Measurements from ENCODE around the gene PLCZ1. TPM values are rescaled to one million over a fixed set of nuclear protein-coding genes. Genes with fewer than 3 reads are reported as not detected.
A peak's percentile ranks its signal among the peaks of the same experiment; 100 is the strongest.

The PLCZ1 gene
- total and polyA plus RNA-seq, 2 donors (not counting 1 experiment from before 2014, with no cell fraction given): not detected

DNA sequence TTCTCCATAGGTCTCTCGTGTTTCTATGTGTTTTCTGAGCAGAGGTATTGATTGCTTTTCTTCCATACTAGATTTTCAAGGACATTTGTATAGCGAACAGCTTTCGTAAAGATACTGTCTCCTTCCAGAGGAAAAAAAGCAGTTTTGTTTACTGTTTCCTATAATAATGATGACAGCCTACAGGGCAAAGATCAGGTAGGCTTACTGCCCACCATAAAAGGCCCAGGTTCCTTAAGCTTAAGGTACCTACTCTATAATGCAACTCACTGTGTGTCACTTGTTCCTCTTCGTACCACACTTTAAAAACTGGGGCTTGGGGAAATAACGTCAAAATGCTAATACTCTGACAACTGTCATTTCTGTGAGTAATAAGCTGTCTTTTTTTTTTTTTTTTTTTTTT is 6.7 kb downstream of the PLCZ1 start:
- Histone ChIP-seq H3K9me3 (ENCODE audit: control insufficient read depth, insufficient read depth, low read depth, low read length) (no peaks in the 10 kb centered on the region), H3K4me1 (ENCODE audit: control insufficient read depth, extremely low read depth, insufficient read depth, low read length) (no peaks in the 10 kb centered on the region), H2AFZ (ENCODE audit: low read length) (no peak overlapping the region), H3K4me3 (replicated peaks in 1 of 4; ENCODE audit: control extremely low read depth in 1 of 4, insufficient read depth in 1 of 4, low read depth in 3 of 4, low read length in 4 of 4) (no peak overlapping the region), H3K9ac (ENCODE audit: insufficient read depth, low read length) (no peak overlapping the region), H3K36me3 (ENCODE audit: control insufficient read depth, insufficient read depth, low read length) (no peaks in the 10 kb centered on the region), H3K79me2 (ENCODE audit: control insufficient read depth, insufficient read depth, low read length) (no peaks in the 10 kb centered on the region), H4K20me1 (ENCODE audit: control insufficient read depth, extremely low read depth, insufficient read depth, low read length) (no peaks in the 10 kb centered on the region), H3K27ac (ENCODE audit: insufficient read depth, low read length) (no peak overlapping the region), H3K27me3 (ENCODE audit: control insufficient read depth, insufficient read depth, low read length) (no peaks in the 10 kb centered on the region), H3K4me2 (ENCODE audit: extremely low read depth, insufficient read depth, low read length) (no peak overlapping the region)
- no peak for DNase-seq (ENCODE audit: low read depth in 2 of 2)
- TF ChIP-seq, protein P1, sequence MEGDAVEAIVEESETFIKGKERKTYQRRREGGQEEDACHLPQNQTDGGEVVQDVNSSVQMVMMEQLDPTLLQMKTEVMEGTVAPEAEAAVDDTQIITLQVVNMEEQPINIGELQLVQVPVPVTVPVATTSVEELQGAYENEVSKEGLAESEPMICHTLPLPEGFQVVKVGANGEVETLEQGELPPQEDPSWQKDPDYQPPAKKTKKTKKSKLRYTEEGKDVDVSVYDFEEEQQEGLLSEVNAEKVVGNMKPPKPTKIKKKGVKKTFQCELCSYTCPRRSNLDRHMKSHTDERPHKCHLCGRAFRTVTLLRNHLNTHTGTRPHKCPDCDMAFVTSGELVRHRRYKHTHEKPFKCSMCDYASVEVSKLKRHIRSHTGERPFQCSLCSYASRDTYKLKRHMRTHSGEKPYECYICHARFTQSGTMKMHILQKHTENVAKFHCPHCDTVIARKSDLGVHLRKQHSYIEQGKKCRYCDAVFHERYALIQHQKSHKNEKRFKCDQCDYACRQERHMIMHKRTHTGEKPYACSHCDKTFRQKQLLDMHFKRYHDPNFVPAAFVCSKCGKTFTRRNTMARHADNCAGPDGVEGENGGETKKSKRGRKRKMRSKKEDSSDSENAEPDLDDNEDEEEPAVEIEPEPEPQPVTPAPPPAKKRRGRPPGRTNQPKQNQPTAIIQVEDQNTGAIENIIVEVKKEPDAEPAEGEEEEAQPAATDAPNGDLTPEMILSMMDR (conservative IDR thresholded peaks at IDR 0.05 in 1 of 2, IDR thresholded peaks at IDR 0.05 in 1 of 2; ENCODE audit: low read depth in 1 of 2, low read length in 2 of 2): no peak
- no peak for TF ChIP-seq EZH2 (IDR thresholded peaks at IDR 0.05; ENCODE audit: low read length, missing control alignments)

DNA sequence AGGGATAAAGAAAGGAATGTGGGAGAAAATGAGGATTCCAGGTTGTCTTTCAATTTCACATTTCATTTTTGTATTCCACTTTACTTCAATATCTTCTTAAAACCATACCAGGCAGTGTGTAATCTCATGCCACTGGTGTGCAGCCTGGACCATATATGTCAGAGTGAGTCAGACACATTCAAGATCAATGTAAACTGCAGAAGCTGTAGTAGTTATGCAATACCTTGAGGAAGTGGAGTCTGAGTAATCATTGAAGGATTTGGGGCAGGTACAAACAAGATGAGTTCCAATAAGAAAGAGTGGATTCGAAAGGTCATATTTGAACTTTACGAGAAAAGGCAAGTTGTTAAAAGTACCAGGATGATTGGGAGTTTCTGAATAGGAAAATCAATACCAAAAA is 14.1 kb downstream of the PLCZ1 start:
- DNase-seq (ENCODE audit: low read depth in 2 of 2): peak; percentile 74 to 85
- no peak overlapping the region for H3K4me2 ChIP-seq (ENCODE audit: extremely low read depth, insufficient read depth, low read length)
- TF ChIP-seq, protein P1 (conservative IDR thresholded peaks at IDR 0.05 in 1 of 2, IDR thresholded peaks at IDR 0.05 in 1 of 2; ENCODE audit: low read depth in 1 of 2, low read length in 2 of 2): no peak
- no peak for TF ChIP-seq EZH2 (IDR thresholded peaks at IDR 0.05; ENCODE audit: low read length, missing control alignments)

DNA sequence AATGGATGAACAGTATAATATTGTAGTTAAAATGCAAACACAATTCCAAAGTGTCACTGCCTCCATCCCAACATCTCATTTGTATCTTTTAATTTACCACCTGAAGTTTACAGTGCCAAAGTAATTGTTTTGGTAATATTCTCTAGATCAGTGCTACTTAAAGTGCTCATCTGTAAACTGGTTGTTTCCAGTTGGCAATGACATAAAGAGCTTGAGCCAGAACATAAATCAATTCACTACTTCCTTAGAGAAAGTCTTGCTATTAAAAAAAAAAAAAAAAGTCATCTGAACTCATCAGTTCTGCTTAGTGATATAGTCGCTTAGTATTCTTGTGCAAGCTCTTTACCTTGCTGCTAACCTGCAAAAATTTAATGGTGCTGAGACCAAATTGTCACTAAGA is 16.4 kb downstream of the PLCZ1 start:
- H3K4me2 ChIP-seq (ENCODE audit: extremely low read depth, insufficient read depth, low read length): no peak overlapping the region
- H3K27ac ChIP-seq (ENCODE audit: insufficient read depth, low read length): no peak overlapping the region
- no peaks in the 10 kb centered on the region for H3K79me2 ChIP-seq (ENCODE audit: control insufficient read depth, insufficient read depth, low read length)
- no peak for DNase-seq (ENCODE audit: low read depth in 2 of 2)
- H2AFZ ChIP-seq (ENCODE audit: low read length): no peak overlapping the region
- no peak for TF ChIP-seq EZH2 (IDR thresholded peaks at IDR 0.05; ENCODE audit: low read length, missing control alignments)
- TF ChIP-seq, protein P1 (conservative IDR thresholded peaks at IDR 0.05 in 1 of 2, IDR thresholded peaks at IDR 0.05 in 1 of 2; ENCODE audit: low read depth in 1 of 2, low read length in 2 of 2): no peak
- no peaks in the 10 kb centered on the region for H3K36me3 ChIP-seq (ENCODE audit: control insufficient read depth, insufficient read depth, low read length)
- no peaks in the 10 kb centered on the region for H3K4me1 ChIP-seq (ENCODE audit: control insufficient read depth, extremely low read depth, insufficient read depth, low read length)
- no peaks in the 10 kb centered on the region for H3K27me3 ChIP-seq (ENCODE audit: control insufficient read depth, insufficient read depth, low read length)
- H4K20me1 ChIP-seq (ENCODE audit: control insufficient read depth, extremely low read depth, insufficient read depth, low read length): no peaks in the 10 kb centered on the region
- H3K4me3 ChIP-seq (replicated peaks in 1 of 4; ENCODE audit: control extremely low read depth in 1 of 4, insufficient read depth in 1 of 4, low read depth in 3 of 4, low read length in 4 of 4): no peak overlapping the region
- H3K9me3 ChIP-seq (ENCODE audit: control insufficient read depth, insufficient read depth, low read depth, low read length): no peaks in the 10 kb centered on the region
- H3K9ac ChIP-seq (ENCODE audit: insufficient read depth, low read length): no peak overlapping the region

More for the DNA sequence above, 14.1 kb downstream of the PLCZ1 start:
- H3K27me3 ChIP-seq (ENCODE audit: control insufficient read depth, insufficient read depth, low read length): no peaks in the 10 kb centered on the region
- no peak overlapping the region for H2AFZ ChIP-seq (ENCODE audit: low read length)
- no peaks in the 10 kb centered on the region for H3K36me3 ChIP-seq (ENCODE audit: control insufficient read depth, insufficient read depth, low read length)
- H3K4me3 ChIP-seq (replicated peaks in 1 of 4; ENCODE audit: control extremely low read depth in 1 of 4, insufficient read depth in 1 of 4, low read depth in 3 of 4, low read length in 4 of 4): no peak overlapping the region
- no peaks in the 10 kb centered on the region for H4K20me1 ChIP-seq (ENCODE audit: control insufficient read depth, extremely low read depth, insufficient read depth, low read length)
- no peaks in the 10 kb centered on the region for H3K79me2 ChIP-seq (ENCODE audit: control insufficient read depth, insufficient read depth, low read length)
- no peak overlapping the region for H3K9ac ChIP-seq (ENCODE audit: insufficient read depth, low read length)
- H3K9me3 ChIP-seq (ENCODE audit: control insufficient read depth, insufficient read depth, low read depth, low read length): no peaks in the 10 kb centered on the region
- no peaks in the 10 kb centered on the region for H3K4me1 ChIP-seq (ENCODE audit: control insufficient read depth, extremely low read depth, insufficient read depth, low read length)
- H3K27ac ChIP-seq (ENCODE audit: insufficient read depth, low read length): no peak overlapping the region

Measured in fibroblast of lung (primary cell).